MM.1S (cell line): ENCODE results near the gene FAR2.

Experiments used
- CTCF ChIP-seq: fragments of 300-600 bp; sonication (generic); IDR thresholded peaks from 2 replicates; pipeline ENCODE4 v1.5.1; 2016; ENCODE audit warnings: antibody characterized with exemption, low read length, mixed read lengths
- EZH2phosphoT487 ChIP-seq: fragments of 300-600 bp; sonication (generic); IDR thresholded peaks from 2 replicates; pipeline ENCODE4 v1.6.1; 2018; ENCODE audit warnings: antibody characterized with exemption, low read length

DNA sequence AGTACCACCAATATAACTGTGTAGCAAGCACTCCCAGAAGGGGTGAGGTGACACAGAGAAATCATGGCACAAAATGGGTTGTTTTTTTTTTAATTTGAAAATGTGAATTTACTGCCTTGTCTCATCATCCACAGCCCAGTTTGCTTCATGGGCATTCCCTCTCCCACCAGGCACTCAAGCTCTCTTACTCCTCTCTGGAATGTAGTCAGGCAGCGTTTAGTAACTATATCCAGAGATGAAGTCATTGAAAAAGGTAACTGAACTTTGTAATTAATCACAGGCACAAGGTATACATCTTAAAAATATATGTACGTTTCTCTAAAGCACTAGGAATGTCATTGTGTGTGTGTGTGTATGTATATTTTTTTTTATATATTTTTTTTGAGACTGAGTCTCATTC is 91.4 kb downstream of the FAR2 start:
- TF ChIP-seq EZH2phosphoT487, result no peak
- TF ChIP-seq CTCF, result no peak
